NCI-H1092 treated with DMSO at 0.1 percent for 48 hours (cell line): ENCODE results near the gene MS4A3.
"Not testable (repeated sequence)": the region's sequence is repeated elsewhere in the genome, so short reads cannot be mapped to it uniquely, and the experiment has no call there.

Source experiments
- DNase-seq: peaks from one replicate; lab custom pipeline; 2025; lab: John Stamatoyannopoulos, UW

Gene MS4A3

GRCh38 chr11:60056349-60056969 is at the start of gene MS4A3:
MS4A3 (plus strand) TSS chr11:60056665; CDS start chr11:60061161, 4,496 bp downstream.
- DNase-seq, result no peak

DNA sequence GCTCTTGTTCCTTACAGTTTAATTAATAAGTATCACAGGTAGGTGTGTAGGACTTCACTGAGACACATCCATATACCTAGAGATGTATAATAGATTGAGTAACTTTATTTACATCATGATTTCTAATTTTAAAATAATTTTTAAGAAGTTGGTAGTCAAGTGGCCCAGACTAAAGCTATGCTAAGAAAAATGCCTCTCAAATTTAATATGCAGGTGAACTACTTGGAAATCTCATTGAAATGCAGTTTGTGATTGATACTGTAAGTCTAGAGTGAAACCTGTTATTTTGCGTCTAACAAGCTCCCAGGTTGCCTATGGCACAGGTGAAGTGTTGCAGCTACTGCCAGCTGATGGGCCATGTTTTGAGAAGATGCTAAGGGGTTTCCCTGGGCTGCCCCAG is 39.6 kb upstream of the MS4A3 start, which contains the start of gene OOSP4B:
Gene OOSP4B (plus strand): TSS at position 301 of the 400 bp plus-strand sequence.
- no peak for DNase-seq

DNA sequence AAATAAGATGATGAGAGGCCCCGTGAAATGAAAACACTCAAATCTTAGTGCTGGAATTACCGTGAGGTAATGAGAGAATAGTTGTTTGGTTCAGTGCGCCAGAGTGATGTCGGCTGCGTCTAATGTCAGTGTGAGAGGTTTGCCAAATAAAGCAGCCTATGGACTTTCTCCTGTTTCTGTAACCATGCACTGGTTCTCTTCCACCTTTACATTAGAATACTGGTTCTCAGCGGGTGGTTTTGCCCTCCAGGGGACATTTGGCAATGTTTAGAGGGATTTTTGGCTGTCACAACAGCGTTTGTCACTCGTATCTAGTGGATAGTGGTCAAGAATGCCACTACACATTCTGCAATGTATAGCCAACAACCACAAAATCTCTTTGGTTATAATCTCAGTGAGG is 38.4 kb upstream of the MS4A3 start:
- no peak for DNase-seq

DNA sequence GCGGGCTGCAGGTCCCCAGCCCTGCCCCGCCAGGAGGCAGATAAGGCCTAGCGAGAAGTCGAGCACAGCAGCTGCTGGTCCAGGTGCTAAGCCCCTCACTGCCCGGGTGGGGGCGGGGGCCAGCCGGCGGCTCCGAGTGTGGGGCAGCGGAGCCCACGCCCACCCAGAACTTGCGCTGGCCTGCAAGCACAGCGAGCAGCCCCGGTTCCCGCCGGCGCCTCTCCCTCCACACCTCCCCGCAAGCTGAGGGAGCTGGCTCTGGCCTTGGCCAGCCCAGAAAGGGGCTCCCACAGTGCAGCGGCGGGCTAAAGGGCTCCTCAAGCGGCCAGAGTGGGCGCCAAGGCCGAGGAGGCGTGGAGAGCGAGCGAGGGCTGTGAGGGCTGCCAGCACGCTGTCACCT is 36.1 kb upstream of the MS4A3 start:
- DNase-seq, result not testable (repeated sequence)

DNA sequence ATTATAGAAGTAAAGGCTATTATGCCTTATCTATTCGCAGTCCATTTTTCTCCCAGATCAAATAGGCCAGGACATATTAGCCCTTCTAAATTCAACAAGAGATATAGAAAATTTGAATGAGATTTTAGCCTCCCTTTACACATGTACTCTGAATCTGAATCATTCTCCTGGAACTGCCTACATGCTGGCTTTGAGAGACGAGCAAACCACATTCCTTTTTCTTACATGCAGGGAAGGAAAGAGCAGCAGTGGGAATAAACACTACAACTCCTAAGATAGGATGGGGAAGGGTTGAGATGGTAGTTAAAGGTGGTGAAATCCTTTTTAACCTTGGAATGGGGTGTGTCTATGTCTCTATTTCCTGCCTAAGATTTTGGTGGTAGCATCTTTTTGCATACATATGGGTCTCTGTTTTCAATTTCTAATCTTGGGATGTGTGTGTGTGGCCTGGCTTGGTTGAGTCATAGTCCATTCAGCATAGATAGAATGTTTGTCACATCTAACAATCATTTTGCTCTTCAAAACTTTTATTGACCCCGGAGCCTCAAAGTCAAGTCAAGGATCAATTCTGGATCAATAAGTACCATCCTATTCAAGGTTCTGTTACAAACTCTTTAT is 27.3 kb upstream of the MS4A3 start:
- DNase-seq, result no peak

GRCh38 chr11:60040109-60040508 is 16.4 kb upstream of the MS4A3 start, which contains the start of gene OOSP2:
OOSP2 (plus strand) TSS chr11:60040409; CDS start chr11:60040460, 51 bp downstream.
- no peak for DNase-seq

GRCh38 chr11:60050422-60050821 is 6.0 kb upstream of the MS4A3 start:
- not testable (repeated sequence) for DNase-seq

DNA sequence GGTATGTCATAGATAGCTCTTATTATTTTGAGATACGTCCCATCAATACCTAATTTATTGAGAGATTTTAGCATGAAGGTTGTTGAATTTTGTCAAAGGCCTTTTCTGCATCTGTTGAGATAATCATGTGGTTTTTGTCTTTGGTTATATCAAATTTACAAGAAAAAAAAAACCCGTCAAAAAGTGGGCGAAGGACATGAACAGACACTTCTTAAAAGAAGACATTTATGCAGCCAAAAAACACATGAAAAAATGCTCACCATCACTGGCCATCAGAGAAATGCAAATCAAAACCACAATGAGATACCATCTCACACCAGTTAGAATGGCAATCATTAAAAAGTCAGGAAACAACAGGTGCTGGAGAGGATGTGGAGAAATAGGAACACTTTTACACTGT is 5.6 kb upstream of the MS4A3 start:
- DNase-seq, result not testable (repeated sequence)

- no peak for DNase-seq
These were observed 2.6 kb downstream of the MS4A3 start for GRCh38 chr11:60059052-60059451.

GRCh38 chr11:60059521-60060240 is 3.2 kb downstream of the MS4A3 start:
- no peak for DNase-seq

DNA sequence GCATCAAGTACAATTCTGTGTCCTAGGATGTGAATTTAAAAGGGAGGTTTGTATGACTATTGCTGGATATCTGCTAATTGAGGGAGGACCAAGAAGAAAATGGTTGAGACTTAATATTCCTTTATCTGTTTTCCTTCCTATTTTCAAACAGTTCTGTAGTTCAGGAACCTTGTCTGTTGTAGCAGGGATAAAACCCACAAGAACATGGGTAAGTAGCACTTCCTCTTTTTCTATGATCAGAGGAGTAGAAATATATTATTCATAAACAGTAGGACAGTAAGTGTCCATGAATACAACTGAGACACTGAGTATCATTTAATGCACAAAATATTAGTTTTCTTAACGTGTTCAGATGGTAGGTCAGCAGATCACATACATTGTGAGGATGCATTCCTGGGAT is 7.6 kb downstream of the MS4A3 start:
- no peak for DNase-seq

DNA sequence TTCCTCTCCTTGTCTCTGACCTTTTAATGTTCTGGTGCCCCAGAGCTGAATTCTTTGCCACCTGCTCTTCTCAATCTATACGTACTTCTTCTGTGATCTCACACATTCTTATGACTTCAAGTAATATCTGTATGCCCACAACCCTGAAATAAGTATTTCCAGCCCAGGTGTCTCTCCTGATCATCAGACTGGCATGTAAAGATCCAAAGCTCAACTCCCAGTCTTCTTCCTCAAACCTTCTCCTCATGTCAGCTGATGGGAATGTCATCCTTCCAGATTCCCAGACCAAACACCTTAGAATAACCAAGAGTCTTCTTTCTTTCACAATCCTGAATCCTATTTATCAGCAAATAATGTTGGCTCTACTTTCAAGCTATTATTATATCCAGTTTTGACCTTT is 9.3 kb downstream of the MS4A3 start:
- DNase-seq, result no peak

DNA sequence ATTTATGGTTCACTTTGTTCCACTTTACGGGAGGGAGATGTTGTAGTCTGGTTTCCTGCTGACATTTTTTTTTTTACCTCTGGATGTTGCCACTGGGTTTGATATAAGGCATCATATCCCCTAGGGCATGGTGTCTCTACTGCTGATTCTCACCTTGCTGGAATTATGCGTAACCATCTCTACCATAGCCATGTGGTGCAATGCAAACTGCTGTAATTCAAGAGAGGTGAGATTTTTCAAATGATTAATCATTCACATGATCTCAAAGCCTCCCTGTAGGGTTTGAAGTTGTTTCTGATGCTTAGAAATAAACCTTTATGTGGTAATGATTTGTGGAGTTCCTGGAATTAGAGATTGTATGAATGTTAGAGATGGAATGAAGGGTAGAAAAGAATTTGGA is 13.0 kb downstream of the MS4A3 start:
- no peak for DNase-seq

GRCh38 chr11:60071644-60072043 is 15.2 kb downstream of the MS4A3 start:
- DNase-seq, result not testable (repeated sequence)

DNA sequence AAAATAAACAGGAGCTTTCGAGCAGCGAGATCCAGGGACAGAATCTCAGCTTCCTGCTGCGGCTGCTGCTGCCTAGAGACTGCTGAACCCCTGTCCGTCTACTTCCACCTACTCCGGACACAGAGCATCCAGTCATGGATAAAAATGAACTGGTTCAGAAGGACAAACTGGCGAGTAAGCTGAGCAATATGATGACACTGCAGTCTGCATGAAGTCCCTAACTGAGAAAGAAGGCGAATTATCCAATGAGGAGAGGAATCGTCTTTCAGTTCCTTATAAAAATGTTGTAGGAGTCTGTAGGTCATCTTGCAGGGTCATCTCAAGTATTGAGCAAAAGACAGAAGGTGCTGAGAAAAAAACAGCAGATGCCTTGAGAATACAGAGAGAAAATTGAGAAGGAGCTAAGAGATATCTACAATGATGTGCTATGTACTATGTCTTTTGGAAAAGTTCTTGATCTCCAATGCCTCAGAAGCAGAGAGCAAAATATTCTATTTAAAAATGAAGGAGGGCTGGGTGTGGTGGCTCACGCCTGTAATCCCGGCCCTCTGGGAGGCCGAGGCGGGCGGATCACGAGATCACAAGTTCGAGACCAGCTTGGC is 20.9 kb downstream of the MS4A3 start:
- DNase-seq, result no peak

DNA sequence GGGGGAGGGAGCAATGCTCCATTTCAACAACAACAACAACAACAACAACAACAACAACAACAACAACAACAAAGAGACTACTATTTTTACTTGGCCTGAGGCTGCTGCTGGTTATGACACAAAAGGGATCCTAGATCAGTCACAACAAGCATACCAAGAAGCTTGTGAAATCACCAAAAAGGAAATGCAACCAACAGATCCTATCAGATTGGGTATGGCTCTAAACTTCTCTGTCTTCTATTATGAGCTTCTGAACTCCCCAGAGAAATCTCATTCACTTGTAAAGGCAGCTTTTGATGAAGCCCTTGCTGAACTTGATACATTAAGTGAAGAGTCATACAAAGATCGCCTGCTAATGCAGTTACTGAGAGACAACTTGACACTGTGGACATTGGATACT is 21.5 kb downstream of the MS4A3 start:
- DNase-seq, result no peak

GRCh38 chr11:60078745-60079144 is 22.3 kb downstream of the MS4A3 start:
- DNase-seq, result no peak

GRCh38 chr11:60080535-60080934 is 24.1 kb downstream of the MS4A3 start:
- no peak for DNase-seq

DNA sequence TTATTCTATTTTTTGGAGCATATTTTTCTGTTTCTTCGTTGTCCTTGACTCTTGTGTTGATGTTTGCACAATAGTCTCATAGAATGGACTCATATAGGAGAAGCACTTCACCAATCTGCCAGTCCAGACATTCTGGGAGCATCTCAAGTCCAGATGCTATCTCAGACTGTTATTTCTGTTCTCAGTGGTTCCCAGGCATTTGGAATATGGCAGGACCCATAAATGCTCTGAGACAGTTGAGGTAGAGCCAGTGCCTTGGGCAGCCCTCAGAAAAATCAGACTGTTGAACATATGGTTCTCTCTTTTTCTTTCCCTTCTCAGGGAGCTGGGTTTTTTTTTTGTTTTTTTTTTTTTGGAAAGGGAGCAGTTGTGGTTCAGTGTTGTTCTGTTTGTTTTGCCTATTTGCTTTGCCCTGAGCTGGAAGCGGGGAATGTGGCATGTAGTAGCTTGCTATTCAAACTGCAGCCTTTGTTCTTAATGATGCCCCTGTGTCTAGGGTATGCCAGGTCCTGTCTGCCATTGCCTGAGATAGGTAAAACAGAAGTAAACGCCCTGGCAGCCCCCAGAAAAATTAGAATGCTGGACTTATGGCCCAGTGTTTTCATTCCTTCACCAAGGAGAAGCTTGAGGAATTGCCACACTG is 28.3 kb downstream of the MS4A3 start:
- no peak for DNase-seq

DNA sequence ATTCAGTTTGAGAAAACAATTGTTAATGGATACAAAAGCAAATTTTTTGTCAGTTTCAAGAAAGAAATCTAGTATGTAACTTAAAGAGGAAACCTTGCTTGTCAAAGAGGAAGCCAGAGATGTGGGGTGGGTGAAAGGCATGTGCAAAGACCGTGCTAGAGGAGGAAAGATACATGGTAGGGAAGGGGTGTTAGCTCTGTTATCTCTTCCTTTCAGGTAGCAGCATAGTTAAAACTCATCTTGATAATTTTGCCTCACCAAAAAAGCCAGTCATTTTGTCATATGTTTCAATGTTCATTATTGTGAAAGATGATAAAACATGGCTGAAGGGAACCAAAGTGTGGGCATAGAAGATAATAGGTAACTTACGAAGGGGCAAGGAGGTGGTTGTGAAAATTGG is 29.4 kb downstream of the MS4A3 start:
- no peak for DNase-seq

- no peak for DNase-seq
These were observed 30.8 kb downstream of the MS4A3 start for GRCh38 chr11:60087239-60087638.

DNA sequence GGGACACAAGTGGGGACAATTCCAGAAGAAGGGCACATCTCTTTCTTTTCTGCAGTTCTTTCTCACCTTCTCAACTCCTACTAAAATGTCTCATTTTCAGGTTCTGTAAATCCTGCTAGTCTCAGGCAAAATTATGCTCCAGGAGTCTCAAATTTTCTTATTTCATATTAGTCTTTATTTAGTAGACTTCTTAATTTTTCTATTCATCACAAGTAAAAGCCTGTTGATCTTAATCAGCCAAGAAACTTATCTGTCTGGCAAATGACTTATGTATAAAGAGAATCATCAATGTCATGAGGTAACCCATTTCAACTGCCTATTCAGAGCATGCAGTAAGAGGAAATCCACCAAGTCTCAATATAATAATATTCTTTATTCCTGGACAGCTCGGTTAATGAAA is 31.9 kb downstream of the MS4A3 start, which contains the start of gene MS4A2:
Gene MS4A2 (plus strand): TSS at position 301 of the 400 bp plus-strand sequence. CDS start 102 bp downstream, outside the sequence.
- DNase-seq, result no peak
